ENCODE measurements around the gene CPT1B. TPM values are rescaled to one million over a fixed set of nuclear protein-coding genes. Genes with fewer than 3 reads are reported as not detected.

The CPT1B gene
- total and polyA plus RNA-seq, 2 donors (not counting 3 experiments of a cell fraction or from before 2014, with no cell fraction given) = 7.1 TPM

DNA sequence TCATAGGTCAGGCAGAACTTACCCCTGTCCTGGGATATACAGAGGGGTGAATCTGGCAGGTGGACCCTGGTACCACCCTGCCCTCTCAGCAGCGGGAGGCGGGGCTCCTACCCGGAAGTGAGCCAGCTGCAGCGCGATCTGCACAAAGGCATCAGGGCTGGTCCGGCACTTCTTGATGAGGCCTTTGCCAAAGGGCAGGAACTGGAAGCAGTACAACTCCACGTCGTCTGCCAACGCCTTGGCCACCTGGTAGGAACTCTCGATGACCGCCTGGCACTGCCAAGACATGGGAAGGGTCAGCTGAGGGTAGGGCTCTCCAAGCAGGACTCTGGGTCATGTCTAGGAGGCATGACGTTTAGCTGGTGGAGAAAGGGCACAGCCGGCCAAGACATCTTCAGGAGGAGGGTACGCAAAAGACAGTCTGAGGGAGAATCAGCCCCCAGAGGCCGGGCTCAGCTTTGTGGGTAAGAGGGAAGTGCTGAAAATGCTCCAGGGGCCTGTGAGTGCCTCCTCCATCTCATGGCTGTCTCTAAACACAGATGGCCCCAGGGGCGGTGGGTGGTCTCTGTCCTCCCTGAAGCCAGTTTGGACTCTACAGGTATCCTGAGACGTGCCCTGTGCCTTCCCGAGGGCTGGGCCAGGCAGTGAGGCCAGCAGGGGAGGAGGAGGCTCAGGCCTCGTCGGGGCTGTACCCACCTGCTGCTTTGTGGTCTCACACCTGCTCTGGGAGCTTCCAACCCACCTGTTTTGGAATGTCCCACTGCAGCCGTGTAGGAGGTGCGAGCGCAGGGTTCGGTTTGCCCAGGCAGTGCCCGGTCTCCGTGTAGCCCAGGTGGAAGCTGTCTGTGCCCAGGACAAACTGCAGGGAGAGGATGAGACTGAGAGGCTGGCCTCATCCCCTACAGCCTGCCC is 6.7 kb downstream of the CPT1B start:
- intact Hi-C loops (cut with micrococcal nuclease) = no loop called here

More for the DNA sequence above, 6.7 kb downstream of the CPT1B start:
- no peak for DNase-seq (ENCODE audit: low read depth, low spot score)
- Histone ChIP-seq H3K9me1 (replicated peaks; ENCODE audit: control insufficient read depth, extremely low read depth, insufficient read depth, low read length) (no peaks in the 10 kb centered on the region), H3K4me2 (ENCODE audit: insufficient read depth, low read length) (no peak overlapping the region), H3K9ac (replicated peaks; ENCODE audit: extremely low read depth, insufficient read depth, low read length) (no peak overlapping the region), H2AFZ (ENCODE audit: low read depth, low read length) (no peak overlapping the region), H3K4me1 (ENCODE audit: control insufficient read depth, extremely low read depth, insufficient read depth, low read length) (no peaks in the 10 kb centered on the region), H3K27ac (ENCODE audit: insufficient read depth, low read depth, low read length) (no peak overlapping the region), H3K36me3 (ENCODE audit: control insufficient read depth in 2 of 2, extremely low read depth in 1 of 2, insufficient read depth in 2 of 2, low read length in 2 of 2) (no peaks in the 10 kb centered on the region), H4K20me1 (replicated peaks; ENCODE audit: control insufficient read depth, extremely low read depth, insufficient read depth, low read length) (no peaks in the 10 kb centered on the region), H3K79me2 (ENCODE audit: control insufficient read depth, insufficient read depth, low read length) (no peaks in the 10 kb centered on the region), H3K4me3 (replicated peaks in 1 of 3; ENCODE audit: insufficient read depth in 1 of 3, low read depth in 1 of 3, low read length in 3 of 3) (no peak overlapping the region), H3K9me3 (replicated peaks; ENCODE audit: control insufficient read depth, insufficient read depth, low read length) (no peaks in the 10 kb centered on the region), H3K27me3 (ENCODE audit: control insufficient read depth in 2 of 2, insufficient read depth in 2 of 2, low read length in 2 of 2) (no peaks in the 10 kb centered on the region)
- ChIA-PET CTCF (interaction anchor here (2.5 kb wide), 2 partner anchors 9 to 49 kb away, joined by 7 to 12 read pairs; partner anchors contain the start of gene SYCE3), POLR2A (no interaction called here)
- FAIRE-seq = no peak
- TF ChIP-seq POLR2AphosphoS5 (IDR thresholded peaks at IDR 0.05; ENCODE audit: insufficient read depth, low read depth, low read length) (no peak), FOS (IDR thresholded peaks at IDR 0.05; ENCODE audit: borderline replicate concordance, insufficient read depth, low read length) (no peak), GATA2 (IDR thresholded peaks at IDR 0.05; ENCODE audit: insufficient read depth, insufficient read length, low read depth, low read length) (no peak), MYC (IDR thresholded peaks at IDR 0.05; ENCODE audit: low read depth, low read length) (no peak), JUN (IDR thresholded peaks at IDR 0.05; ENCODE audit: borderline replicate concordance, insufficient read depth, insufficient read length, low read depth) (no peak), EZH2 (IDR thresholded peaks at IDR 0.05; ENCODE audit: borderline replicate concordance, low read depth, low read length, severe bottlenecking) (no peak), POLR2A (IDR thresholded peaks at IDR 0.05; ENCODE audit: low read depth, low read length) (no peak)
- TF ChIP-seq, protein P1, sequence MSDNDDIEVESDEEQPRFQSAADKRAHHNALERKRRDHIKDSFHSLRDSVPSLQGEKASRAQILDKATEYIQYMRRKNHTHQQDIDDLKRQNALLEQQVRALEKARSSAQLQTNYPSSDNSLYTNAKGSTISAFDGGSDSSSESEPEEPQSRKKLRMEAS (IDR thresholded peaks at IDR 0.05; ENCODE audit: insufficient read depth, insufficient read length) = no peak
- TF ChIP-seq, protein P2, sequence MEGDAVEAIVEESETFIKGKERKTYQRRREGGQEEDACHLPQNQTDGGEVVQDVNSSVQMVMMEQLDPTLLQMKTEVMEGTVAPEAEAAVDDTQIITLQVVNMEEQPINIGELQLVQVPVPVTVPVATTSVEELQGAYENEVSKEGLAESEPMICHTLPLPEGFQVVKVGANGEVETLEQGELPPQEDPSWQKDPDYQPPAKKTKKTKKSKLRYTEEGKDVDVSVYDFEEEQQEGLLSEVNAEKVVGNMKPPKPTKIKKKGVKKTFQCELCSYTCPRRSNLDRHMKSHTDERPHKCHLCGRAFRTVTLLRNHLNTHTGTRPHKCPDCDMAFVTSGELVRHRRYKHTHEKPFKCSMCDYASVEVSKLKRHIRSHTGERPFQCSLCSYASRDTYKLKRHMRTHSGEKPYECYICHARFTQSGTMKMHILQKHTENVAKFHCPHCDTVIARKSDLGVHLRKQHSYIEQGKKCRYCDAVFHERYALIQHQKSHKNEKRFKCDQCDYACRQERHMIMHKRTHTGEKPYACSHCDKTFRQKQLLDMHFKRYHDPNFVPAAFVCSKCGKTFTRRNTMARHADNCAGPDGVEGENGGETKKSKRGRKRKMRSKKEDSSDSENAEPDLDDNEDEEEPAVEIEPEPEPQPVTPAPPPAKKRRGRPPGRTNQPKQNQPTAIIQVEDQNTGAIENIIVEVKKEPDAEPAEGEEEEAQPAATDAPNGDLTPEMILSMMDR (IDR thresholded peaks at IDR 0.05; ENCODE audit: extremely low read depth in 1 of 2, insufficient read depth in 1 of 2, low read depth in 1 of 2, low read length in 2 of 2) = no peak
- BruUV-seq (replicated peaks) = no TSS peak
- dilution Hi-C loops (cut with MboI; ENCODE audit: extremely low pct_ligation_motif_present, low sequenced_read_pairs) = no loop called here

Measured in endothelial cell of umbilical vein (primary cell).